GM19463 (cell line): ENCODE results near the gene HEPACAM.

Source experiments
- ATAC-seq: cut with Tn5 transposase; IDR thresholded peaks from one replicate; pipeline ENCODE4 v1.9.1; 2021; ENCODE audit warnings: mild to moderate bottlenecking, moderate library complexity; ENCODE audit not compliant: unreplicated experiment

The HEPACAM gene

DNA sequence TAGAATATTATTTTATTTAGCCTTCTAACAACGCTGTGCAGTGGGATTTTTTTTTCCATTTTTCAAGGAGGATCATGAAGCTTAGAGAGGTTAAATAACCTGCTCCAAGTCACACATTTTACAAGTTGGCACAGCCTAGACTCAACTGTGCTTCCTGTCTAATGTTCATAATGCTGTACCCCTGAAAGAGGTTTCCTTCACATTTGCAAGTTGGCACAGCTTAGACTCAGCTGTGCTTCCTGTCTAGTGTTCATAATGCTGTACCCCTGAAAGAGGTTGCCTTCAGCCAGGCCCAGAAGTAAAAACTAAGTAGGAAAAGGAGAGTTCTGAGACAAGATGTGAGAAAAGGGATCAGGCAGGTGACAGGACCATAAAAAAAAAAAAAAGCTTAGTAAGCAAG, 7.9 kb upstream of the HEPACAM start:
- no peak for ATAC-seq

DNA sequence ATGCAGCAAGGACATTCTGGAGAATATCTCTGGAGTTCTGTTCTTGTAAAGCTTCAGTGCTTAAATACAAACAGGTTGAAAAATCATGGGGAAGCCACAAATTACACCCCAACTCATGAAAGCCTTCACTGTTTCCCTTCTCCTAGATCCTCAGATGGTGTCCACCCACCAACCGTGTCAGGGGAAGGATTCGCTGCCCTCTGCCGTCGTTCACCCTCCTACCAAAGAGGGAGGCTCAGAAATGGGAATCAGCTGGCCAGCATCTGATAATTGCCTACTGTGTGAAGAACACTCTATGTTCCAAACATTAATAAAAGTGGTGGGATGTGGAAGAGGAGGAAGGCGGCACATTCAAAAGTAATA, 7.4 kb upstream of the HEPACAM start:
- no peak for ATAC-seq

DNA sequence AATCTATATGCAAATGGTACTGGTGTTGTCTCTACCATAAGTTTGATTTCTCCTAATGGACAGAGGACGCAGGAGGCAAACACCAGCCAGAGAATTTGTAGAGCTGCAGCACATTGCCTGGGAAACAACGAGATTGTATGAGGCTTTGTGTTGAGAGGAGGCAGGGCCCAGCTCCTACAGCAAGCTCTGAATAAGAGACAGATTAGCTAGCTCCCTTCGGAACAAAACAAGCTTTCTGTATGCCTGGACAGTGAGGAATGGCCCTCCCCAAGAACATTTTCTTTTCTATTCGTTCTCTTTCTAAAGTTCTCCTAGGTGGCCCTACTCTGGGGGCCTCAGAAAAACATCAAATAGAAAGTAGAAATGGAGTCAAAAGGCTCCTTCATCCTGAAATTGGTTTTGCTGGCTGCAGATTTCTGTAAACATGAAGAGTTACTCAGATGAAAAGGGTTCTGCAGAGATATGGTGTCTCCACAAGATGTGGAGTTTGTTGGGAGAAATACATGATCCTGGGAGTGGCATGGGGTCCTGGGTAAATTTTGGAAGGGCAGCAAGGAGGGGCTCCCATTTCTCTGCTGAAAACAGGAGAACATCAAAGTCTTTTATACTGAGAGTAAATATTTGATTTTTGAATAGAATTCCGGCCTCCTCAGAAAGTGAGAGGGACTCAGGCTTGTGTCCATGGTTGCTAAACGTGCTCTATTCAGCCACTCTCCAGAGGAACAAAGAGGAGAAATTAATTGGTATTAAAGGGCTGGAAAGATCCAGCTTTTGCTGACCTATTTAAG, 6.8 kb upstream of the HEPACAM start:
- ATAC-seq = no peak

DNA sequence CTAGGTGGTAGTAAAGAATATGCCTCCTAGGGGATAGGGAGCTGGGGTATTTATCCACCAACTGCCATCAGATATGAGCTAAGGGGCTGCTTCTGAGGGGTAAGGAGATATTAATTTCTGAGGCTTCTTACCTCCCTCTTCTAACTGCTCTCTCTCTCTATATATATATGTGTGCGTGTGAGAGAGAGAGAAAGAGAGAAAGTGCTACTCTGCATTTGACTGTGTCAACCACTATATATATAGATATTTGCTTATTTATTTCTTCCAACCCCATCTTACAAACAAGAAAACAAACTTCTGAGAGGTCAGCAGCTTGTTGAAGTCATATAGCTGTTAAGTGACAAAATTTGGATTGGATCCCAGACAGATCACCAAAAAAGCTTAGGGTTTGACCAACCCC, 5.9 kb upstream of the HEPACAM start:
- no peak for ATAC-seq

DNA sequence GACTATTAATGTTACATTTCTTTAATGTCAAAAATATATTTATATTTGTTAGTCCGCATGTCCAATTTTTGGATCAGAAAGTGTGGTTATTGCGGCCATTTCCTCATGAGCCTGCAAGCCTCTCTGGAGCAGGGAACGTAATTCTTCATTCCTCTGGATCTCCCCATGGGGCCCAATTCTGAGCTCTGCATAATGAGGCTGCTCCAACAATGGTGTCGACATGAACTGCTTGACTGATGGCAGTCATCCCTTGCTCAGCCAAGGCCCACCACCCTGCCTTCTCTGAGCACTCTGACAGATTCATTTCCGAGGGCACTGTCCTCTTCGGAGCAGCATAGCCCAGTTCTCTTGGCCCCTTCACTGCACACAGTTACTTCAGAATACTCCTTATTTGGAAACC, 3.1 kb upstream of the HEPACAM start:
- ATAC-seq = no peak

DNA sequence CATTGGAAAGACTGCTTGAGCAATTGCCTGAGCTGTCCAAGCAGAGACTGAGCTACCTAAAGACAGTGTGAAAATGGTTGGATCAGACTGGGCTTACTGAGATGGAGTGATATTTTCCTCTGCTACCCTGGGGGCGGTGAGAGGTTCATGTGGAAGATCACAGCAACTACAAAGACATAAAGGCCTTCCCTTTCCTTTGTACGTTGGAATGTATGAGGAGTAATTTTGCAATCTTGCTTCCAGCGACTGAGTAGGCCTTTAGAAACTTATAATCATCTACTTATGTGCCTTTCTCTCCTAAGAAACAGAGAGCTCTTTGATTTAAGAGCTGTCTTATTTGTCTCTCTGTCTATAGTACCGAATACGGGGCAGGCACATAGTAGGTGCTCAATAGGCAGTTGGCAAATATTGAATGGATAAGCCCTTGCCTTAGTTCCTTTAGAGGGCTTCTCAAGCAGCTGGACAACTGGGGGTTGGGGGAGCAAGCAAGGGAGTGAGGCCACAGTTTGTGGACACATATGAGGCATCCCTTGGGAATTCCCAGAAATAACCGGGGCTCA, 2.4 kb upstream of the HEPACAM start:
- no peak for ATAC-seq

DNA sequence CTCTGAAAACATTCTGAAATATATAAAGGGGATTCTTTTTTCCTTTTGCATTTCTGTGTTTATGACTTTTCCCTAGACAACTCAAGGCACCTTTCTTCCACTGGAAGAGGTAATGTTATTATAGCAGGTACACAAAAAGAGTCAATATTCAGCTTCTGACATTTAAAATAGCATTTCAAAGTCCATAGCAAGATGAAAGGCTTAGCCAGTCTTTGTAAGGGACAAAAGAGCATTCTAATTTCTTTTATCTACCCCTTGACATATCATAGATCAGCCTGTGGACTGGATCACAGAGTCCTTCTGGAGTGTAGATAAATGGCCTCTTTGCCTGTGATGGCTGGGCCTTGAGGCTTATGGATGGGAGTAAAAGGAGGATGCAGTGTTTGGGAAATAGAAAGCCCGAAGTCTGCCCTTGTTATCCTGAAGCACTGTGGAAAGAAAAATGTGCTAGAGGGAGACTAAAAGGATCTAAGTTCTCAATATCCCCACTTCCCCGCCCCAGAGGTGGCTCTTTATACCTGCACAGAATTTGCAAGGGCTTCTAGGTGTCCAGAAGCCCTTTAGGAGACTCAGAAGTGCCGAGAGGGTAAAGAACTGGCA, 1.6 kb upstream of the HEPACAM start:
- ATAC-seq = no peak

DNA sequence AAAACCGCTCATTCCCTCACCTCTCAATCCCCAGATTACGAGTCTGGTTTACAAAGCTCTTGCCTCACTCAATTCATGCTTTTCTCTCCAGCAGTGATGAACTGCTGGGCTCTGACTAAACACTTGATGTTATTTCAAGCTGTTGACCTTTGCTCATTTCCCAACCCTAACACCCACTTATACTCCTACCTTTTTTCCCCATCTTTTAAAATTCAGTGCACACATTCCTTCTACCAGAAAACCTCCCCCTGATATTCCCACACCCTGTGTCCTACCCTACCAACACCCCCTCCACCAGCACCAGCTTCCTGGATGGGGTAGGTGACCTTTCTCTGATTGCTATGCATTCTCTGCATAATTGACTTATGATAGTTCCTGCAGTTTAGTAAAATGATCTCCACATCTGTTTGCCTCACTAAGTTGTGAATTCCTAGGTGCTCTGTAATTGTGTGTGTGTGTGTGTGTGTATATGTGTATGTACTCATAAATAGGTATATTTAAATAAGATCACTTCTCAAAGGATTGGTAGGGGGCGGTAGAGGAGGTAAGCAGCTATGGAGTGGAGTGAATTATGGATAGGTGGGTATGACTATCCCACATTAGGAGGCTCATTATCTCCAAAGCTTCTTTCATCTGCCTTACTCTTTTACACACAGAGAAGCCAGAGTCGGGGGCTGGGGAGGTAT, 842 bp downstream of the HEPACAM start:
- ATAC-seq = no peak

DNA sequence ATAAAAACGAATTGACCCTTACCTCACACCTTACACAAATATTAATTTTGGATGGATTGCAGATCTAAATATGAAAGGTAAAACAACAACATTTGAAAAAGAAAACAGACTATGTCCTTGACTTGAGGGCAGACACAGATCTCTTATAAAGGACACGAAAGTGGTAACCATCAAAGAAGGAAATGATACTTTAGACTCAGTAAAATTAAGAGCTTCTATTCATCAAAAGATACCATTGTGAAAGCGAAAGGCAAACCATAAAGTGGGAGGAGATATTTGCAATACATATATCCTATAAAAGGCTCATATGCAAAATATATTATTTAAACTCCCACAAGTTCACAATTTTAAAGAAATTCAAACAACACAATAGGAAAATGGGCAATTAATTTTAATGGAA, 5.0 kb downstream of the HEPACAM start:
- ATAC-seq = peak; percentile 83

DNA sequence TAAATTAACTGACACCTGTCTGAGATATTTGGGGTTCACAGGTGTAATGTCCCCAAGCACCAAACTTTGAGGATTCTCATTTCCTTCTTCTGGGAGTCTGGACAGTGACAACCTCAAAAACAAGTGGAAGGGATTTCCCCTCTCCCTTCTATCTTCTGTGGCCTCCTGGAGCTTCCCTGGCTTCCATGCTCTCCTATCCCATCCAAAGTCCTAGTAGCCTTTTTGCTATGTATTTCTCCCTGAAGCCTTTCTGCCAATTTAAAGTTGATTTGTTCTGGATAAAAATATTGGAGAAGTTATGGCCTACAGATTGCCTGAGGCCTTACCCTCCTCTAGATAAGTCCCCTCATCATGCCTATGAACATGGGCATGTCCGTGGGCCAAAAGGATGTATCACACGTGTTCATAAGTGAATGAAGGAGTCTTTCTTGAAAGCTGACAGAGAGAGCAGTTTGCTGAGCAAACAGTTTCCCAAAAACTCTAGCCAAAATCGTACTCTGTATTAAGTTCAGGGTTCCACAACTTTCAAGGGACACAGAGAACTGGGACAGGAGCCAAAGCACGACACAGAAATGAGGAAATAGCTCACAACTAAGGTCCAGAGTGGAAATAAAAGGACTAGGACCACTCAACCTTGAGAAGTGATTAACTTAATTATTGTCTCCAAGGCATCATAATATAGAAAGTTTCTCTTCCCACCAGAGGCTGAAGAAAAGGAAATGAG, 6.7 kb downstream of the HEPACAM start:
- no peak for ATAC-seq

DNA sequence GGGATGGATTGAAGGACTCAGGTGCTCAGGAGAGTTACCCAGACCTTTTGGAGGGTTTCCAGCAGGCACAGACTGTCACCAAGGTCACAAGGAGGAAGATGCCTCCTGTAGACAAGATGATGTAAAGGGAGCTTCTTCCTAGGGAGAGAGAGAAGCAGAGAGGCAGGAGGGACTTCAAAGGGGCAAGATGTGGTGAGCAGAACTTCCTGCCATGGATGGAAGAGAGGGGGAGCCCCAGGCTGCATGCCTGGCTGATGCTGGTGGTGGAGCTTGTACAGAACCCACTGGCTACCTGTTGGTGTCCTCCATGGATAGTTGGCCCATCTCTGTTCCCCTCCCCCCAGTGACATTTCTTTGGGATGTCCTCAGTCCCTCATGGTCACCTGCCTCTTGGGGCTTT, 12.6 kb downstream of the HEPACAM start:
- no peak for ATAC-seq

DNA sequence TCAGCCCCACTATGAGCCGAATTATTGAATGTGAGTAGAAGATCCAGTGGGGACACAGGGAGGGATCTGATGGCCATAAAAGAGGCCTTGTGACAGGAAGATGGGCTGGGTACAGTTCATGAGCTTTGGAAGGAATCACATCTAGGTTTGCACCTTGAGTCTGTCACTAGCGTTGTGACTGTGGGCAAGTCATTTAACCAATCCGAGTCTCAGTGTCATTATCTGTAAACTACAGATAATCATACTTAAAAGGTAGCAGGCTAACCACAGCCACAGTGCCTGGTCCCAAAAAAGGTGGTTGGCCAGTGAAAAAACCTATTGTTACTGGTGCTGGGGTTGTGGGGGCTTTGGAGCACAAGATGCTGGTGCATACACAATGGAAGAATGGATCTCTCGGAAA, 13.0 kb downstream of the HEPACAM start:
- no peak for ATAC-seq

DNA sequence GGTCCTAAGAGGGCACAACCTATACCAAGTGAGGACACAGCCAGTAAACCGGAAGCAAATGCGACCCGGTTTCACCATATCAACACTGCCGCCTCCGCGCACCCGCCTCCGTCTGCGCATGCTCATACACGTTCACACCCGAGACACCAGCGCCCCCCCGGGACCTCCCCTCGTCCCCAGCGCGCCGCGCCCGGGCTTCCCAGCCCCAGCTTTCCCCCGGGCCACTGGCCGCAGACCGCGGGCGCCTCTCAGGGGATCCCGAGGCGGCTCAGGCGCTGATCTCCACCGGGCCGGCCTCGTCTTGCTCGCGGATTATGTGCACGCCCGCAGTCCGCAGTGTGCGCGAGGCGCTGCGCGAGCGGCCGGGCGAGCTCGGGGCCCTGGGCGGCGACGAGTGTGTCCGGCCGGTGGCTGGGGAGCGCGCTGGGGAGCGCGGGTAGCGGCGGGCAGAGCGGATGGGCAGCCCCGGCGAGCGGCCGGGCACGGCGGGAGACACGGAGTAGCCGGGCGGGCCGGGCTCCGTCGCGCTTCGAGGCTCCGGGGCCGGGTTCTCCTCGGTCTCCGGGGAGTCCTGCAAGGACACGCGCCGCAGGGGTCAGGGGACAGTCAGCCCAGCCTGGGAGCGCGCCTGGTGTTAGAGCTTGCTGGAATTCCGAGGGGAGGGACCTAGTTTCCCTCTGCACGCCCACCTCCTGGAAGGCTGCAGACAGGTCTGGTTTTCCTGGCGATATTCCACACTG, 14.8 kb downstream of the HEPACAM start:
- peak; percentile 74 for ATAC-seq

DNA sequence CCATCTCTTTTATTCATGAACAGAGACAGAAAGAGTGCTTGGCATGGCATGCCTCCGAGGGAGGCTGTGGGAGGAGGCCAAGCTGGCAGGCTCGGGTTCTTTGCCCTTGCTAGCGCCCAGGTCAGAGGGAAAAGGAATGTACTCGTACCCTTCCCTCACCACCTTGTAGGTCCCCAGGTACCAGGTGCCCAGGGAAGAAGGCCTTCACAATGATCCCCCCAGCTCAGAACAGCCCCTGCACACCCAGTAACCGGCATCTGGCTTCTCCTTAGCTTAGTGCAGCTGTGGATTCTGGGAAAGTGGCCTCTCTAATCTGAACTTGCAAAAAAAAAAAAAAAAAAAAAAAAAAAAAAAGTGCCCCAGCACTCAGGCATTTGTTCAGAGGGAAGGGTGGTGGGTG, 15.5 kb downstream of the HEPACAM start:
- ATAC-seq = no peak

DNA sequence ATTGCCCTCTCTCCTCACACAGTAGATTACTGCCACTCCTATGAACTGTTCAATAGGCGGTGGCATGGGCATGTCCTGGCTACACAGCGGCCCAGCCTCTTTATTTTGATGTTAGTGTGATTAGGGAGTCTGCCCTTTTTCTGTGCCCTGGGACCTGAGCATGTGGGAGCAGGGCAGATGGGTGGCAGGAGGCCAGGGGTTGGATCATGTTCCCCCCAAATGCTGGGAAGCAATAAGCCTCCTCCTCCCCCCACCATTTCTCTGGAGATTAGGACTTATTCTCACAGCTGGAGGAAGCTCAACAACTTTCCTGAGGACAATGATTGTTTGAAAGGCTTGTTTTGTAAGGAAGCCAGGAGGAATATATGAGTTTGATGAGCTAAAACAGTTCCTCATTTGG, 15.9 kb downstream of the HEPACAM start:
- ATAC-seq = no peak

DNA sequence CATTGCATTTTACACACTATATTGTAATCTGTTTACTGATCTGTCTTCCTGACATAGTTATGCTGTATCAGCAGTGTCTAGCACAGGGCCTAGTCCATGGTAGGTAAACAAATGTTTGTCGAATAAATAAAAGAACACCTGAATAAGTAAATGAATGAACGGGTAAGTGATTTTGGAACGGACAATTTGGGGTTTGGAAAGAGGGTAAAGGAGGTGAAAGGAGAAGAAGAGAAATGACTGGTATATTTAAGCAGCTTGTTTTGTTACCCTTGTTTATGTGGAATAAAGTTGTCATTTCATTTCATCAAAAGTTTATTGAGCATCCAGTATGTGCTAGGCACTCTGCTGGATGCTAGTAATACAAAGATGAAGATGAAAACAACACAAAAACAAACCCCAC, 16.9 kb downstream of the HEPACAM start, which contains the start of gene HEPN1:
HEPN1 (plus strand) TSS at position 301 of the 400 bp plus-strand sequence.
- no peak for ATAC-seq

DNA sequence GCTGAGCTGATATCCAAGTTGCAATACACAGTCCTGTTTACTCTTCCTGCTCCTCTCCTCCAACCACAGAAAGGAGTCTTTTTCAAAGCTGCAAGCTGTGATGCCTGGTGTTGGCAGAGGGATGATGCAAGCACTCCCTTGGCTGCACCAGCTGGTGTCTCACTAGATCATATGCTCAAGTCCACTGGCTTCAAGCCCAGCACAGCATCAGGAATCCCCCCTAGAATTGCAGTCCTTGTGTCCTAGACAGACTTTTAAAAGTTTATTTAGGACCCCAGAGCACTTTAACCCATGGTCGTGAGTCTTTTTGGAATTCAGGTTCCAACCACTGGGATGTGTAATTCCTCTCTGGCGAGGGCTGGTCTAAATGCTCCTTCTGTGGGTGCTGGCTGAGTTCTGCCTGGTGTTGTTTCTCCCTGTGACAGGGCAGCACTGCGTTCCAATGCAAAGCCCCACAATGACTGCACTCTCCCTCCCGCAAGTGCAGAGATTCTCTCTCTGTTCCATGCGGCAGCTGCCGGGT, 18.7 kb downstream of the HEPACAM start:
- no peak for ATAC-seq

DNA sequence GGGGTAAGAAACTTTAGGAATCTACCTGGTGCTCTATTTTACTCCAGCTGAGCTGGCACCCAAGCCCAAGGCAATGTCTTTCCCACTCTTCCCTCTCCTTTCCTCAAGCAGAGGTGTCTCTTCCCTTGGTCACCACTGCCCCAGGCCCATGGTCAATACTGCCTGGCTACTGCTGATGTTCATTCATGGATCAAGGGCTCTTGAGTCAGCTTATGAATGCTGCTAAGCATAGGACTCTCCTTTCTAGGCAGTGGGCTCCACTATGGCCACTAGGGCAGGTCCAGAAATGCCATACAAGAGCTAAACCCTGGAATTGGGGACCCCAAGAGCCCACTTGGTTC, 19.5 kb downstream of the HEPACAM start:
- no peak for ATAC-seq

DNA sequence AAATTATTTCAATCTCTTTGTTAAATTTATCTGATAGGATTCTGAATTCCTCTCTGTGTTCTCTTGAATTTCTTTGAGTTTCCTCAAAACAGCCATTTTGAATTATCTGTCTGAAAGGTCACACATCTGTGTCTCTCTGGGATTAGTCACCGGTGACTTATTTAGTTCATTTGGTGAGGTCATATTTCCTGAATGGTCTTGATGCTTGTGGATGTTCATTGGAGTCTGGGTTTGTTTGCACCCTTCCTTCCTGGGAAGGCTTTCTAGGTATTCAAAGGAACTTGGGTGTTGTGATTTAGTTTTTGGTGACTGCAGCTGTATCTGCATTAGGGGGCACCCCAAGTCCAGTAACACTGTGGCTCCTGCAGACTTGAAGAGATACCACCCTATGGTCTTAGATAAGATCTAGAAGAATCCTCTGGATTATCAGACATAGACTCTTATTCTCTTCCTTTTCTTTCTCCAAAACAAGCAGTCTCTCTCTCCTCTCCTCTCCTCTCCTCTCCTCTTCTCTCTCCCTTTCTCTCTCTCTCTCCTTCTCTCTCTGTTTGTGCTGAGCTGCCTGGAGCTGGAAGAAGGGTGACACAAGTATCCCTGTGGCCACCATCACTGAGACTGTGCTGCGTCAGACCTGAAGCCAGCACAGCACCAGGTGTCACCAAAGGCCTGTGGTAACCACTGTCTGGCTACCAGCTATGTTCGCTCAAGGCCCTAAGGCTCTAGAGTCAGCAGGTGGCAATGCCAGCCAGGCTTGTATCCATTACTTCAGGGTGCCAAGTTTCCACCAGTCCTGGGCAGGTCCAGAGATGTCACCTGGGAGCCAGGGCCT, 20.1 kb downstream of the HEPACAM start:
- ATAC-seq = no peak

DNA sequence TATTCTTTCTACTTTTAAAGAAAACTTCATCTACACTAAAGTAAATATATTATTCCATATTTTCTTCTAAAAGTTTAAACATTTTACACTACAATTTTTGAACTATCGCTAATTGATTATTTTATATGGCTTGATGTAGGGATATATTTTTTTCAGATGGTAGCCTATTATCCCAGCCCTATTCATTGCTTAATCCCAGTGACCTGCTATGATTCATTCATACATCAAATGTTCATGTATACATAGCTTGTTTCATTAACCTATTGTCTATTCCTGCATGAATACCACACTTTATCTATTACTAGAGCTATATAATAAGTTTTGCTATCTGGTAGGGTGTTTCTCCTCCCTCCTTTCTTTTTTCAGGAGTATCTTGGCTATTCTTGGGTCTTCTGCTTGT, 33.2 kb downstream of the HEPACAM start:
- ATAC-seq = no peak
